HepG2 (cell line): ENCODE measurements around the gene INF2. TPM values are rescaled to one million over a fixed set of nuclear protein-coding genes. Genes with fewer than 3 reads are reported as not detected.

Experiments used
- AGO1 ChIP-seq: fragments of 200-400 bp; formaldehyde crosslinking; IDR thresholded peaks from 2 replicates; pipeline ENCODE4 v1.6.1; 2017; ENCODE audit warnings: mild to moderate bottlenecking, low read depth, low read length, moderate library complexity; ENCODE audit not compliant: poor library complexity, severe bottlenecking
- CBX2 ChIP-seq, 2 experiments: fragments of 200-600 bp in 1 of 2; sonication (generic); formaldehyde crosslinking in 1 of 2; IDR thresholded peaks; 2 replicates each; pipeline versions ENCODE4 v1.7.0 to v1.8.1; 2018 to 2022; ENCODE audit warnings: low read depth in 2 of 2, low read length in 1 of 2, mild to moderate bottlenecking in 1 of 2, missing genetic modification reagents in 1 of 2
- CEBPG ChIP-seq: IDR thresholded peaks from 2 replicates; pipeline ENCODE4 v1.6.1; 2016
- ELF4 ChIP-seq: sonication (generic); formaldehyde crosslinking; IDR thresholded peaks from 2 replicates; pipeline ENCODE4 v1.5.0; 2020; ENCODE audit warnings: missing genetic modification reagents, mild to moderate bottlenecking, moderate library complexity, borderline replicate concordance
- GRHL1 ChIP-seq: sonication (generic); formaldehyde crosslinking; conservative IDR thresholded peaks from 2 replicates; pipeline ENCODE4 v1.8.0; 2022; ENCODE audit warnings: missing genetic modification reagents
- GTF3A ChIP-seq: sonication (generic); formaldehyde crosslinking; conservative IDR thresholded peaks from 2 replicates; pipeline ENCODE4 v1.4.0; 2020; ENCODE audit warnings: mild to moderate bottlenecking, missing genetic modification reagents
- HMGXB3 ChIP-seq: sonication (generic); formaldehyde crosslinking; IDR thresholded peaks from 2 replicates; pipeline ENCODE4 v1.4.0; 2020; ENCODE audit warnings: missing genetic modification reagents, borderline replicate concordance
- JDP2 ChIP-seq: sonication (generic); formaldehyde crosslinking; IDR thresholded peaks from 2 replicates; pipeline ENCODE4 v1.8.1; 2022; ENCODE audit warnings: missing genetic modification reagents, borderline replicate concordance
- PTBP1 ChIP-seq: fragments of 200-400 bp; formaldehyde crosslinking; IDR thresholded peaks from 2 replicates; pipeline ENCODE4 v1.6.1; 2018; ENCODE audit warnings: low read length, low read depth; ENCODE audit not compliant: poor library complexity, severe bottlenecking
- REST ChIP-seq, 2 experiments: IDR thresholded peaks; 2 replicates each; pipeline ENCODE4 v1.6.1; 2011 to 2012; ENCODE audit warnings: low read length in 2 of 2, borderline replicate concordance in 1 of 2, low read depth in 1 of 2, mild to moderate bottlenecking in 1 of 2, moderate library complexity in 1 of 2
- SALL1 ChIP-seq: sonication (generic); formaldehyde crosslinking; IDR thresholded peaks from 2 replicates; pipeline ENCODE4 v1.8.0; 2022; ENCODE audit warnings: mild to moderate bottlenecking, missing genetic modification reagents
- SMARCE1 ChIP-seq: fragments of 450-650 bp; IDR thresholded peaks from 2 replicates; pipeline ENCODE4 v1.6.1; 2017; ENCODE audit warnings: borderline replicate concordance
- TAF15 ChIP-seq: fragments of 200-400 bp; formaldehyde crosslinking; IDR thresholded peaks from one replicate; pipeline ENCODE4 v1.6.1; 2018; ENCODE audit warnings: mild to moderate bottlenecking, low read depth, low read length; ENCODE audit not compliant: poor library complexity, severe bottlenecking
- ZBTB33 ChIP-seq: sonication (generic); formaldehyde crosslinking; IDR thresholded peaks from 2 replicates; pipeline ENCODE4 v1.4.0; 2020; ENCODE audit warnings: missing genetic modification reagents
- ZNF660 ChIP-seq: sonication (generic); formaldehyde crosslinking; IDR thresholded peaks from 2 replicates; pipeline ENCODE4 v1.5.1; 2020; ENCODE audit warnings: mild to moderate bottlenecking, low read depth, missing genetic modification reagents, borderline replicate concordance
- ZNF792 ChIP-seq: IDR thresholded peaks from 2 replicates; pipeline ENCODE4 v1.6.1; 2016
- polyA plus RNA-seq, 8 experiments: library from polyadenylated mRNA; depleted of rRNA in 3 of 8; stranded (reverse) in 7 of 8; unstranded in 1 of 8; fragments of >200 nt; fragmentation: Illumina TruSeq in 4 of 8; extraction: Trizol in 4 of 8; gene quantifications; 2 replicates each; pipeline versions ENCODE4 v1.2.1 to v1.2.3, GENCODE V29; 2011 to 2016; ENCODE audit warnings: low read depth in 4 of 8, missing spikeins in 1 of 8, mixed read lengths in 1 of 8; ENCODE audit not compliant: insufficient read depth in 1 of 8
- total RNA-seq, 5 experiments: library from RNA; depleted of rRNA; stranded (reverse); fragments of >200 nt; fragmentation: Illumina TruSeq; extraction: Trizol; gene quantifications; 2 replicates each; pipeline ENCODE4 v1.2.3, GENCODE V29; 2016; ENCODE audit warnings: low read depth in 1 of 5

The INF2 gene
- total and polyA plus RNA-seq, 2 of the 13 experiments (the other 11 are each of a cell fraction or from before 2014, with no cell fraction given), result 16.4 to 26.4 TPM

- TF ChIP-seq REST (IDR thresholded peaks at IDR 0.05; ENCODE audit: borderline replicate concordance in 1 of 2, low read depth in 1 of 2, low read length in 2 of 2) (no peak; a peak in 1 of 4 replicates), ZBTB33 (no peak), SALL1 (CRISPR knock-in tag) (peak; percentile 63), HMGXB3 (no peak), ELF4 (CRISPR knock-in tag) (no peak; the same call in 1 of the 2 replicates), JDP2 (CRISPR knock-in tag) (no peak), CEBPG (CRISPR knock-in tag) (no peak), TAF15 (no peak), CBX2 (IDR thresholded peaks at IDR 0.05; ENCODE audit: low read depth, low read length) (no peak), CBX2 (CRISPR knock-in tag; IDR thresholded peaks at IDR 0.05; ENCODE audit: low read depth) (no peak), GTF3A (peak; percentile 88; the same call in 1 of the 2 replicates), SMARCE1 (no peak), AGO1 (peak; percentile 99), PTBP1 (peak; percentile 19), ZNF792 (CRISPR knock-in tag) (peak; percentile 11; the same call in 1 of the 2 replicates), ZNF660 (CRISPR knock-in tag) (no peak), GRHL1 (CRISPR knock-in tag) (no peak; the same call in 1 of the 2 replicates)
Observed at GRCh38 chr14:104752735-104753527, 63.5 kb downstream of the INF2 start, which contains the start of gene SIVA1 (continued).
